NCI-H2196 treated with DMSO at 0.1 percent for 48 hours (cell line): ENCODE measurements around the gene EBLN2.

Source experiments
- DNase-seq: peaks from one replicate; lab custom pipeline; 2025; ENCODE audit not compliant: unreplicated experiment; lab: John Stamatoyannopoulos, UW

EBLN2 gene

DNA sequence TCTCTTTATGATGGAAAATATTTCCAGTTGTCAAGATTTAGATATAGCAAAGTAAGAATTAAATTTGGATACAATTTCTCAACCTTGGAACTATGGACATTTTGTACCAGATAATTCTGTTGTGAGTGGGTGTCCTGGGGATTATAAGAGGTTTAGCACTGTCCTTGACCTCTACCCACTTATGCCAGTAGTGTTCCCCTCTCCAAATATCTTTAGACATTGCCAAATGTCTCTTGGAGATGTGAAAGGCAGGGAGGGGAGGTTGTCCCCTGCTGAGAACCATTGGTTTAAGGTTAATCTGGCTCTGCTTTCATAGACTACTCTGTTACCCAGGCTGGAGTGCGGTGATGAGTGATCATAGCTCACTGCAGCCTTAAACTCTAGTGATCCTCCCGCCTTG is at the start of gene EBLN2:
Gene EBLN2, plus strand, starts transcription at position 244 of the 400 bp plus-strand sequence. CDS start 423 bp downstream, outside the sequence.
- no peak for DNase-seq

DNA sequence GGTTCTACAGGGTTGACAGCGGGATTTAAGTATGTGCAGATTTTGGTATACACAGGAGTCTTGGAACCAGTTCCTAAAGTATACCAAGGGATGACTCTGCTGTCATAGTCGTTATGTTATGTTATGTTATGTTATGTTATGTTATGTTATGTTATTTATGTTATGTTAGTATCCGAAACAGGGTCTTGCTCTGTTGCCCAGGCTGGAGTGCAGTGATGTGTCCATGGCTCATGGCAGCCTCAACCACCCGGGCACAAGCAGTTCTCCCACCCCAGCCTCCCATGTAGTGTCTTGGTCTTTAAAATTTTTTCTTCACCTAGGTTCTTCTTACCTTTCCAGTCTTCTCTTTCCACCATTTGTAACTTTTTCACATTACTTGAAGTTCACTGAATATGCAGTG is 43.2 kb upstream of the EBLN2 start:
- DNase-seq: no peak

DNA sequence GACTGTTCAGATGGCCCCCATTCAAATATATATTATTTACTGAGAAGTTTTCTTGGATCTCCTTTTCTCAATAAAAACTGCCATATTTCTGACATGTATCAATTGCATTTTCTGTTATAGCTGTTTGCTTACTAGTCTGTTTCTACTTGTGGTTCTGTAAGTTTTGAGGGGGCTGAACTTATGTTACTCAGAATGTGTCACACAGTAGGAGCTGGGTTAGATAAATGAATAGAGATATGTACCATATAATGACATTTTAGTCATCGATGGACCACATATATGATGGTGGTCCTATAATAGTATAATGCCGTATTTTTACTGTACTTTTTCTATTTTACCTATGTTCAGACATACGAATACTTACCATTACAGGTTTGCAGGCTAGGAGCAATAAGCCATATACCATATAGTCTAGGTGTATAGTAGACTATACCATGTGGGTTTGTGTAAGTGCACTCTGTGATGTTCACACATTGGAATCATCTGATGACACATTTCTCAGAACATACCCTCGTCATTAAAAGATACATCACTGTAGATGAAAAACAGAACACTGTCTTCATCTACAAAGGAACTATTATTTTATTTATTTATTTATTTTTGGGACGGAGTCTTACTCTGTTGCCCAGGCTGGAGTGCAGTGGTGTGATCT is 42.5 kb upstream of the EBLN2 start:
- no peak for DNase-seq

GRCh38 chr3:73021301-73021835 is 40.1 kb upstream of the EBLN2 start:
- DNase-seq: no peak

DNA sequence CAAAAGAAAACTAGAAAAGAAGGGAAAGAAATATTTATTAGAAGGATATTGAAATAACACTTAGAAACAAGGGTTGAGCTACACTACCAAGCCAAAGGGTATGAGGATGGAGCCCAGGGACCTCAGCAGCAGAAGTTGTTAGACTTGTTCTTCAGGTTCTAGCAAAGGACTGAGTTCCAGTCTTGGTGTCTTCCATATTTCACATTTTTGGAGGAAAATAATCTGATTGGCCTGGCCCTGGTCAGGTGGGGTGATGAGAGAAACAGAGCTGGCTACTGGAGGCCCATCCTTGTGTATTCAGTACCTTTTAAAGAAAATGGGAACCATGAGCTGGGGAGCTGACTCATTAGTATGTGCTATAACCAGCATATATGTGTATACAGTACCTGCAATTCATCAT is 36.6 kb upstream of the EBLN2 start:
- DNase-seq: no peak

- no peak for DNase-seq
Observed at GRCh38 chr3:73026111-73026759, 35.2 kb upstream of the EBLN2 start.

DNA sequence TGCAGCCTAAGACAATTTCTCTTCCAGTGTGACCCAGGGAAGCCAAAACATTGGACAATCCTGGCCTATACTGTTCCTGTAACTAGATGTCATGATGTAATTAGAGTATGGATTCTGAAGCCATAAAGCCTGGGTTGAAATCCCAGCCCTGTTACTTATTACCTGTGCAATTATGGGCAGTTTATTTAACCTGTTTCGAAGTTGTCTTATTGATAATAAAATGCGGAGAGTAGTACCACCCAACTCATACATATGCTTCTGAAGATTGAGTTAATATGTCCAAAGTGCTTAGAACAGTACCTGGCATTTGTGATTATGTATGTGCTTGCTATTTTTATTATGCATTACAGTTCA is 34.7 kb upstream of the EBLN2 start:
- no peak for DNase-seq

DNA sequence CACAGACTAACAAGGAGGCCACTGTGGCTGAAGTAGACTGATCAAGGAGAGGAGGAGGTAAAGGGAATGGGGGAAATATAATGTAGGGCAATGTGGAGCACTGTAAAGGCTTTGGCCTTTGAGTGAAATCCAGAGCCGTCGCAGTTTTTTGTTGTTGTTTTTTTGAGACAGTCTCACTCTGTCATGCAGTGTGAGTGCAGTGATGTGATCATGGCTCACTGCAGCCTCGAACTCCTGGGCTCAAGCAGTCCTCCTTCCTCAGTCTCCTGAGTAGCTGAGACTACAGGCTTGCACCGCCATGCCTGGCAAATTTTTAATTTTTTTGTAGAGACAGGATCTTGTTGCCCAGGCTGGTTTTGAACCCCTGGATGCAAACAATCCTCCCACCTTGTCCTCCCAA is 32.7 kb upstream of the EBLN2 start:
- no peak for DNase-seq

DNA sequence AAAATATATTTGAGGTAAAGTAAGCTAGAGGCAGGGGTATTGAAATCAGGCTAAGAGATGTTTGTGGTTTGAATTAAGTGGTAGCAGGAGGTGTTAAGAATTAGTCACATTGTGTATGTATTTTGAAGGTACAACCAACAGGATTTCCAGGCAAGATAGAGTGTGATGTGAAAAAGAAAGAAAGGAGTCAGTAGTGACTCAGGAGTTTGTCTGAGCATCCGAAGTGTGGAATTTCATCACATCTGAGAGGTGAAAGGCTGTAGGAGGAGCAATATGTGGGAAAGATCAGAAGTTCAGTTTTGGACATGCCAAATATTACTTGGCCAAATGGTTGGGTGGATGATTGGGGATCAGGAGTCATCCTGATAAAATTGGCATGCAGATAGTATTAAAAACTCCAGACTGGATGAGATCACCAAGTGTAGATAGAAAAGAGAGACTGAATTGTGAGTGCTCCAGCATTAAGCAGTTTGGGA is 32.1 kb upstream of the EBLN2 start:
- DNase-seq: no peak

DNA sequence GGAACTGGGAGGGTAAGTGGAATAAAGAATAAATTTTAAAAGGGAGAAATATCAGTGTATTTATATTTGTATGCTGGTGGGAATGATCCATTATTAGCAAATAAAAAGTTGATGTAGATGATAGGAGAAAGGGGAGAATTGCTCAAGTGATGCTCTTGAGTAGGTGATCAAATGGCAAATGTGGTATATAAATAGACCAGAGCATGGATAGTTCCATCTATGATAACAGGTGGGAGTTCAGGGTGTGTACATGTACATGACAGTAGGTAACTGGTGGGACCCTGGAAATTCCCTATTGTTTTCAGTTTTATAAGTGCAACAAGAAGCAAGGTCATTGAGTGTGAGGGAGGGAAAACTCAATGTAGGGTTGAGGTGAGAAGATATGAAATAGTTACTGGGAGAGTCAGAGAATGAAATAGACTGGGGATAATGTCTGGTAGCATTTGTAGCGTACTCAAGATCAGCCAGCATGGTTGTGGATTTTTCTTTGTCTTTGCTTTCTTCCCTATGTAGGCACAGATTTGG is 31.3 kb upstream of the EBLN2 start:
- DNase-seq: no peak

- no peak for DNase-seq
Observed at GRCh38 chr3:73031573-73032103, 29.8 kb upstream of the EBLN2 start.

DNA sequence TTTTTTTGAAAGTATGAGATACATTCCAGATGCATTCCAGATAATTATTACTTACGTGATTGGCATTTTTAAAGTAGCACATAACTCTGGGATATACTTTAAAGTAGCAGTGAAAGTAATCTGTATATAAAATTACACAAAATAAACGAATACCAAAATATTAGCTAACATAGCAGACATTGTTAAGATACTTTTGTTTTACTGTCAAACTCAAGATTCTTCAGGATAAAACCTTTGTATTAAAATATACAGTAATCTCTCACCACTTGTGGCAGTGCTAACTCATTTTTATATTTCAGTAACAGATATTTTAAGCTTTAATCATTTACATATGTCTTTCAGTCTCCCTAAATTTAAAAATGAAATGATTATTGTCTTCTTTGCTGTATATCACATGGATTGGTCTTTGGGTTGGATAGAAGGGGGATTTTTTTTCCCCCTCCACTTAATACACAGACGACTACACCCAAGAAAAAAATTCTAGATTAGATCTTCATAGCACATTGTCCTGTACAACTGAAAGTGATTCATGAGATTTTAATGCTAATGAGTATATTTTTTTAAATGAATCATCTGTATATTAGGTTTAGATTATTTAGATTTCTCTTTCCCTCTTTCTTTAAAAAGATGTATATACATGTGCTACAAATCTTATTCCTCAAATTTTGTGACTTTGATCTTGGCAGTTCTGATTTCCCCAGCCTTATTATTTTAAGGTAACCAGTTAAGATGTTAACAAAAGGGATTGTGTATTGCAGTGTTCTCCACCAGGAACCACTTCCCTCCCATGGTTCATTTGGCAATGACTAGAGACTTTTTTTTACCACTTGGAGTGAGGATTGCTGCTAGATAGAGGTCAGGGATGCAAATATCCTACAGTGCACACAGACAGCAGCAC is 24.5 kb upstream of the EBLN2 start:
- no peak for DNase-seq

DNA sequence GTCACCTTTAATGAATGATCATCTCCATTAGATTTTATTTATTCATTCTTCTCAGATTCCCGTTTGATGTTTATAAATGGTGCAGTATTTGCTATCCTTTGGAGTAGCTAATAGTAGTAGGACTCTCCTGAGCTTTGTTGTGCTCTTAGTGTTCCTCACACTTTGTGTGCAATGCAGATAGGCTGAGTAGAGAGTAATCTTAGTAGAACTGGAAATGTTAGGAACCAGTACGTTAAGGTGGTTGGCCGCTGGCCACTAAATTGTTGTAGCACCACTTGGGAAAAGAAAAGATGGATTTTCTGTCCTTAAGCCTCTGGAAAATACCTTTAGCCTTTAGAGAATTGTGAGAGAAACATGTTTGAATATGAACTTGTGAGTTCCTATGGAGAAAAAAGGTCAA is 19.9 kb upstream of the EBLN2 start:
- no peak for DNase-seq

GRCh38 chr3:73043414-73043813 is 18.0 kb upstream of the EBLN2 start:
- DNase-seq: no peak

- DNase-seq: no peak
Observed at GRCh38 chr3:73045391-73045790, 16.1 kb upstream of the EBLN2 start.

GRCh38 chr3:73046195-73046594 is 15.3 kb upstream of the EBLN2 start:
- no peak for DNase-seq

GRCh38 chr3:73049319-73049718 is 12.1 kb upstream of the EBLN2 start:
- no peak for DNase-seq

DNA sequence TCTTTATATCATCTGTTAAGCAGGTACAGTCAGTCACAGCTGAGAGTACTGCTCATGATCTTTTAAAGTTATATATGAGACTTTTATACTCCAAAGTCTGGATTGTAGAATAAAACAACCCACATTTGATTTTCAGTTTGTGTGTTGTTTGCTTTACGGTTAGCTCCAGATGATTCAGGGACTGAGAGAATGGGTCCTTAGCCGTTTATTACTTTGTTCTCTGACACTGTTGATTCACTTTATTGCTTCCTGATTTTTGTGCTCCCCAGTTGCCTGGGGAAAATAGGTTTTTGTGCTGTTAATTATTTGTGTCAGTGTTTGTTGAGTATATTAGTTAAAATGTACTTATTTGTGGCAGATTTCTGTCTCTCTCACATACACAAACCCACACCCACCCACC is 8.6 kb upstream of the EBLN2 start:
- DNase-seq: no peak

DNA sequence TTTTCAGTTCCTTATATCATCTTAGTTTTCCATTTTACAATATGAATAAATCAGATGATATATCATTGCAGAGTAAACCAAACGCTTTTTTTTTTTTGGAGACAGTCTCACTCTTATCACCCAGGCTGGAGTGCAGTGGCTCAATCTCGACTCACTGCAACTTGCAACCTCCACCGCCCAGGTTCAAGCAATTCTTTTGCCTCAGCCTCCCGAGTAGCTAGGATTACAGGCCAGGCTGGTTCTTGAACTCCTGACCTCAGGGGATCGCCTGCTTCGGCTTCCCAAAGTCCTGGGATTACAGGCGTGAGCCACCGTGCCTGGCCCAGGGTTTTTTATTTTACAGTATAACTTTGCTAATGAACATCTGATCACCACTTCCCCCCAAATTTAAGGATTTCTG is 5.9 kb upstream of the EBLN2 start:
- DNase-seq: no peak

DNA sequence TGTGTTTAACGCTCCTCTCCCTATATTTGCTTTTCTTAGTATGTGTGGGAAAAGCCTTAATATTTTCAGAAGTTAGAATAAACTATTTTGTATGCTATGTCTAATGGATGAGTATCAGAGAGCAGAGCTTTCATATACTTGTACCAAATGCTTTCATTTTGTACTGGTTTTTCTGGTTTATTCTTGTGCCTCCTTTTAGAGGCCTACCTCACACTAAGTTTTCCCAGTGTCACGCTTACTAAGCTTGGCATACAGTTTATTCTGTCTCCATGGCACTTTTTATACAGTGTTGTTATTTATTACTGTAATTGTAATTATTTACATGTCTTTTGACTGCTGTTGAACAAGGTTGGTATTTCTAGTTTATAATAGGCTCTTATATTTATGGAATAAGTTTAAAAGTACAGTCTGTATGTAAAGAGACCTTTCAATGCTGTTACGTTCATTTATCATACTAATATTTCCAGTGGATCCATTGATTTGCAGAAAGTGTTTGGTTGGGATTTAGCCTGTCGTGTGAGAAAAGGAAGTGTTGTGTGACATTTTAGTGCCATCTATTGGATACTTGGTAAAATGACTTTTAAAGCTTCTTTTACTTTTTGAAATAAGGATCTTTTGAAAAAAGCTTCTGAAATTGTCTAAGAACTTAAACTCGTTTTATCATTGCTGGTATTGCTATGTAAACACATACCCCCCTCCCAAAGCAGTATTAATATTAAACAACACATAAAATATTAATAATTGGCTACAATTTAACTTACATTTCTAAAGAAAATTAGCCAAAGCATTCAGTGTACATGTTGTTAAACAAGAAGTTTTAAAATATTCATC is 5.2 kb upstream of the EBLN2 start:
- DNase-seq: peak; percentile 10

DNA sequence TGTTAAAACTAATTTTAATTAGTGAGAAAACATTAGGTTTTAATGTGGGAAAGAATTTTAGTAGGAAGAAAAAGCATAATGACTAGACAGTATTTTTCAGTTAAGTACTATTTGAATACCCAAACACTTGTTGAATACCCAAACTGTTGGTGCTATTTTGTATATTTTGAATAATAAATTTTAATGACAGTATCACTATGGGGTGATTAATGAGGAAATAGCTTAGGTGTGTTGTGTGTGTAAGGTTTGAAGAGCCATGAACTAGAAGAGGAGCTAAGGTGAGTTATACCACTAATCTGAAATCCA is 4.7 kb upstream of the EBLN2 start:
- no peak for DNase-seq
